BJ (cell line): ENCODE measurements around the gene LAG3. TPM values are rescaled to one million over a fixed set of nuclear protein-coding genes. Genes with fewer than 3 reads are reported as not detected.

Experiments used
- CTCF ChIA-PET: fragments of 350-600 bp; formaldehyde crosslinking; extraction: SDS; loops from one replicate; lab custom pipeline; 2021; ENCODE audit warnings: antibody characterized with exemption, inconsistent platforms; lab: Yijun Ruan, JAX
- POLR2A ChIA-PET: fragments of 300-600 bp; sonication (Branson Sonifier 250); formaldehyde crosslinking; extraction: SDS; loops from one replicate; lab custom pipeline; 2021; ENCODE audit warnings: antibody characterized with exemption; lab: Charles Lee
- DNase-seq: peaks from one replicate; pipeline ENCODE4 v3.0.0-alpha.2; 2011; ENCODE audit warnings: low read depth
- H3K27me3 ChIP-seq: 2 replicates; pipeline ENCODE4 v1.6.0; 2011; ENCODE audit warnings: low read length; ENCODE audit not compliant: control insufficient read depth, insufficient read depth
- H3K36me3 ChIP-seq: 2 replicates; pipeline ENCODE4 v1.5.1; 2011; ENCODE audit warnings: low read length; ENCODE audit not compliant: control insufficient read depth, insufficient read depth
- H3K4me3 ChIP-seq: 2 replicates; pipeline ENCODE4 v1.5.1; 2011; ENCODE audit warnings: low read depth, mild to moderate bottlenecking, control low read depth, low read length
- polyA plus RNA-seq: library from polyadenylated mRNA; depleted of rRNA; stranded (reverse); fragments of >200 nt; gene quantifications from 2 replicates; pipeline ENCODE4 v1.2.3, GENCODE V29; 2011
- TF ChIP-seq, protein P1 (sequence below): IDR thresholded peaks from 2 replicates; pipeline ENCODE4 v1.5.1; 2011; ENCODE audit warnings: low read depth, mild to moderate bottlenecking, control low read depth, inconsistent platforms, low read length, moderate library complexity; ENCODE audit not compliant: insufficient read depth

Gene LAG3
- polyA plus RNA-seq, 1 experiment: 0.50 TPM

DNA sequence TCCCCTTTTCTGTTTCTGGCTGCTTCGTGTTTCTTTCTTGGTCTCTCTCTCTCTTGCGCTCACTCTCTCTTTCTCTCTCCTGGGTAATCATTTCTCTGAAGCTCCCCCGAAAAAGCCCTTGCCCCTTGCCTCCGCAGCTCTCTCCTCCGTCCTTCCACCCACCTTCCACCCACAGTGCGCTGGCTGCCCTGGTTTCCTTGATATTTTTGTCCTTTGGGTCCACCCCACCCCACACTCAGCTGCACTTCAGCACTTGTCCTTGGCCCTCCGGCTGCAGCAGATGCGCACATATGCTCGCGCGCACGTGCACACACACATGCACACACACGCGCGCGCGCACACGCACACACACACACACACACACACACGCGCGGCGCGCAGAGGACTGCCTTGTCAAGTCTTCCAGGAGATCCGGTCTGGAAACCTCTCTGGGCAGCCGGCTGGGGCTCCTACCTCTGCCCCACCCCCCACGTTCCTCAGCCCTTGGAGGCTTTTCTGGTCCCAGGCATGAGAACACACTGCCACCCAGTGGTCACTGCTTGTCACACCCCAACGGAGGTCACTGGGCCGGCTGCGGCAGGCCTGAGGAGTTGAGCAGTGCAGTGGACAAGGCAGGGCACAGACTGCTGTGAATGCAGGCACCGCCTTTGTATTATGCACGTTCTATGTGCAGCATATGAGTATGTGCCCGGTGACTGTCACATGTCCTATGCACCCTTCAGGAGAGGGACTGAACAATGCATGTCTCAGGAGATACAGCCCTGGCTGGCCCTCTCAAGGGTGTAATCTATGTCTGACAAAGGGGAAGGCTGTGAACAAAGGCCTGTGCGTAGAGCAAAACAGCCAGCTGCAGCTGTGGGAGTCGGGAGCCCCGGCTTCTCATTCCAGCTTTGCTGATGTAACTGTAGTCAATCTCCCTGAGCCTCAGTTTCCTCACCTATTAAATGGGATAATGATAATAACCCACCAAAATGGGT, 6.5 kb downstream of the LAG3 start:
- peak; percentile 53 for DNase-seq
- POLR2A ChIA-PET: interaction anchor here (1.1 kb wide), 1 partner anchor 12 kb away, joined by 4 read pairs; no protein-coding TSS in a partner anchor
- CTCF ChIA-PET: interaction anchor here (0.6 to 17.2 kb wide), 25 partner anchors 11 to 165 kb away, joined by 3 to 222 read pairs (median 4); partner anchors contain the start of genes CD4, GPR162, MLF2 and PTMS

DNA sequence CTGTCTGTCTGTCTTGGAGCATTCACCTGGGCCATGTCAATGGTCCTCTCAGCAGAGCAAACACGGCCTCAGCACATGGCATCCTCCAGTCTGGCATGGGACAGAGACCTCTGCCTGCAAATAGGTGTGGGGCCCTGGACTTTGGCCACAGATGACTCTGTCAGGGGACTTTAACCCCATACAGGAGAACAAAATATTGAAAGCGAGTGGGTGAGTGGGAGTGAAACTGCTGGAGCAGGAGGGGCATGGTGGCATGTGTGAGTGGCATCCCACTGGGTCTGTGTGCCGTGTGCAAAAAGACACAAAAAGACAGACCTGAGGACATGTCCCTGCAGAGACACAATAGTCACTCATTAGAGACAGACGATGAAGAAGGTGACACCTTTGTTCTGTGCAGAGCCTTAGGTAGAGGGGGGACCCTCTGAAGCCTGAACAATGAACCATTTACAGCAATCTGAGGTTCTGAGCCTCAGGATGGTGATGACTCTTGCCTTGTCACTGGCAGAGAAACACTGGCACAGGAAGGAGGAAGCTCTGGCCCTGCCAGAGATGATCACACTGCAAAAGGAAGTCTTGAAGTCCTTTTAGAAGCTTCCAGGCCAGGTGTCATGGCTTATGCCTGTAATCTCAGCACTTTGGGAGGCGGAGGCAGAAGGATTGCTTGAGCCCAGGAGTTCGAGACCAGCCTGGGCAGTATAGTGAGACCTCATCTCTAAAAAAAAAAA, 7.5 kb downstream of the LAG3 start:
- no peak overlapping the region for H3K4me3 ChIP-seq
- ChIA-PET POLR2A (no interaction called here), CTCF (interaction anchor here (1.1 to 17.2 kb wide), 7 partner anchors 12 to 124 kb away, joined by 3 to 222 read pairs (median 11); partner anchors contain the start of genes GPR162, MLF2 and PTMS)
- peaks cover 1% of the 10 kb centered on the region; the same call in 1 of the 2 replicates for H3K36me3 ChIP-seq
- no peak for DNase-seq
- TF ChIP-seq, protein P1, sequence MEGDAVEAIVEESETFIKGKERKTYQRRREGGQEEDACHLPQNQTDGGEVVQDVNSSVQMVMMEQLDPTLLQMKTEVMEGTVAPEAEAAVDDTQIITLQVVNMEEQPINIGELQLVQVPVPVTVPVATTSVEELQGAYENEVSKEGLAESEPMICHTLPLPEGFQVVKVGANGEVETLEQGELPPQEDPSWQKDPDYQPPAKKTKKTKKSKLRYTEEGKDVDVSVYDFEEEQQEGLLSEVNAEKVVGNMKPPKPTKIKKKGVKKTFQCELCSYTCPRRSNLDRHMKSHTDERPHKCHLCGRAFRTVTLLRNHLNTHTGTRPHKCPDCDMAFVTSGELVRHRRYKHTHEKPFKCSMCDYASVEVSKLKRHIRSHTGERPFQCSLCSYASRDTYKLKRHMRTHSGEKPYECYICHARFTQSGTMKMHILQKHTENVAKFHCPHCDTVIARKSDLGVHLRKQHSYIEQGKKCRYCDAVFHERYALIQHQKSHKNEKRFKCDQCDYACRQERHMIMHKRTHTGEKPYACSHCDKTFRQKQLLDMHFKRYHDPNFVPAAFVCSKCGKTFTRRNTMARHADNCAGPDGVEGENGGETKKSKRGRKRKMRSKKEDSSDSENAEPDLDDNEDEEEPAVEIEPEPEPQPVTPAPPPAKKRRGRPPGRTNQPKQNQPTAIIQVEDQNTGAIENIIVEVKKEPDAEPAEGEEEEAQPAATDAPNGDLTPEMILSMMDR: no peak
- no peaks in the 10 kb centered on the region for H3K27me3 ChIP-seq

More for the DNA sequence above, 6.5 kb downstream of the LAG3 start:
- Histone ChIP-seq H3K27me3 (no peaks in the 10 kb centered on the region), H3K4me3 (peak overlapping the region; percentile 36), H3K36me3 (peaks cover 4% of the 10 kb centered on the region; the same call in 1 of the 2 replicates)
- TF ChIP-seq, protein P1: peak; percentile 95

- TF ChIP-seq, protein P1: no peak
- Histone ChIP-seq H3K27me3 (no peaks in the 10 kb centered on the region), H3K36me3 (no peaks in the 10 kb centered on the region; the same call in 1 of the 2 replicates), H3K4me3 (no peak overlapping the region)
- DNase-seq: no peak
- ChIA-PET POLR2A (no interaction called here), CTCF (interaction anchor here (1.3 to 17.2 kb wide), 4 partner anchors 9 to 43 kb away, joined by 5 to 222 read pairs (median 43); partner anchors contain the start of genes GPR162, MLF2 and PTMS)
Measured at GRCh38 chr12:6780573-6780972, 8.3 kb downstream of the LAG3 start.

DNA sequence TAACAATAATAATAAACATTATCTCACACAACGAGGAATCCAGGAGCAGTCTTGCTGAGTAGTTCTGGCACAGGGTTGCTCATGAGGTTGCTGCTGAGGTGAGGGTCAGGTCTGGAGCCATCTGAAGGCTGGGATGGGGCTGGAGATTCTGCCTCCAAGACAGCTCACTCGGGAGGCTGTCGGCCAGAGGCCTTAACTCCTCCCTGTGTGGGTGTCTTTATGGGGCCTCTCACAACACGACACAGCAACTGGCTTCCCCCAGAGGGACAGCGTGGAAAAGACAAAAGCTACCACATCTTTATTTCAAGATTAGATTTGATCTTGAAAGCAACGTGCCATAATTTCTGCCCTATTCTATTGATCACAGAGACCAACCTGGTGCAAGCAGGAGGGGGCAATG, 9.8 kb downstream of the LAG3 start:
- H3K27me3 ChIP-seq: no peaks in the 10 kb centered on the region
- H3K36me3 ChIP-seq: no peaks in the 10 kb centered on the region
- no peak overlapping the region for H3K4me3 ChIP-seq
- POLR2A ChIA-PET: no interaction called here
- TF ChIP-seq, protein P1: no peak
- no peak for DNase-seq
- CTCF ChIA-PET: interaction anchor here (8.6 to 17.2 kb wide), 2 partner anchors 25 to 42 kb away, joined by 43 to 222 read pairs; partner anchors contain the start of genes GPR162 and MLF2
